ENCODE measurements around the gene MAST3. TPM values are rescaled to one million over a fixed set of nuclear protein-coding genes. Genes with fewer than 3 reads are reported as not detected.

MAST3 gene
- total RNA-seq, 2 experiments from 2014 or later = 31.0 to 35.8 TPM

GRCh38 chr19:18131841-18132596 is 34.4 kb downstream of the MAST3 start:
- Mint-ChIP-seq H3K9me3 (no peaks in the 10 kb centered on the region), H3K27me3 (no peaks in the 10 kb centered on the region), H3K4me1 (peaks cover 8% of the 10 kb centered on the region), H3K36me3 (ENCODE audit: low read depth) (peaks cover 39% of the 10 kb centered on the region), H3K4me3 (no peak overlapping the region), H3K27ac (no peak overlapping the region)
- no peak for DNase-seq
- POLR2A ChIA-PET = no interaction called here
- CTCF ChIA-PET = interaction anchor here (0.7 kb wide), 1 partner anchor 13 kb away, joined by 3 read pairs; no protein-coding TSS in a partner anchor

GRCh38 chr19:18135712-18136584 is 38.4 kb downstream of the MAST3 start:
- H3K36me3 Mint-ChIP-seq (ENCODE audit: low read depth) = peaks cover 41% of the 10 kb centered on the region
- DNase-seq = no peak
- no peaks in the 10 kb centered on the region for H3K4me1 Mint-ChIP-seq
- ChIA-PET POLR2A (no interaction called here), CTCF (interaction anchor here (1.9 kb wide), 1 partner anchor 9 kb away, joined by 5 read pairs; no protein-coding TSS in a partner anchor)
- no peak overlapping the region for H3K4me3 Mint-ChIP-seq
- no peaks in the 10 kb centered on the region for H3K9me3 Mint-ChIP-seq
- H3K27me3 Mint-ChIP-seq = no peaks in the 10 kb centered on the region
- peak overlapping the region; percentile 13 for H3K27ac Mint-ChIP-seq

GRCh38 chr19:18137242-18137641 is 39.7 kb downstream of the MAST3 start:
- no peaks in the 10 kb centered on the region for H3K4me1 Mint-ChIP-seq
- H3K9me3 Mint-ChIP-seq = no peaks in the 10 kb centered on the region
- H3K36me3 Mint-ChIP-seq (ENCODE audit: low read depth) = peaks cover 45% of the 10 kb centered on the region
- ChIA-PET CTCF (interaction anchor here (0.6 to 1.9 kb wide), 8 partner anchors 8 to 114 kb away, joined by 3 to 6 read pairs (median 4); no protein-coding TSS in a partner anchor), POLR2A (no interaction called here)
- H3K27me3 Mint-ChIP-seq = no peaks in the 10 kb centered on the region
- H3K27ac Mint-ChIP-seq = no peak overlapping the region
- no peak for DNase-seq
- no peak overlapping the region for H3K4me3 Mint-ChIP-seq

GRCh38 chr19:18137657-18138339 is 40.2 kb downstream of the MAST3 start:
- CTCF ChIA-PET = interaction anchor here (0.6 to 1.7 kb wide), 9 partner anchors 10 to 873 kb away, joined by 3 to 6 read pairs (median 4); no protein-coding TSS in a partner anchor
- Mint-ChIP-seq H3K4me1 (no peaks in the 10 kb centered on the region), H3K4me3 (no peak overlapping the region), H3K27ac (no peak overlapping the region), H3K9me3 (no peaks in the 10 kb centered on the region), H3K27me3 (no peaks in the 10 kb centered on the region), H3K36me3 (ENCODE audit: low read depth) (peaks cover 44% of the 10 kb centered on the region)
- no peak for DNase-seq
- POLR2A ChIA-PET = no interaction called here

GRCh38 chr19:18140473-18140872 is 42.9 kb downstream of the MAST3 start:
- Mint-ChIP-seq H3K9me3 (no peaks in the 10 kb centered on the region), H3K4me3 (no peak overlapping the region), H3K4me1 (no peaks in the 10 kb centered on the region), H3K27me3 (no peaks in the 10 kb centered on the region), H3K36me3 (ENCODE audit: low read depth) (peaks cover 47% of the 10 kb centered on the region), H3K27ac (no peak overlapping the region)
- POLR2A ChIA-PET = no interaction called here
- no peak for DNase-seq
- CTCF ChIA-PET = interaction anchor here (0.6 to 3.0 kb wide), 3 partner anchors 11 to 29 kb away, joined by 3 to 18 read pairs (median 4); partner anchors contain the start of gene PIK3R2

GRCh38 chr19:18141031-18141430 is 43.5 kb downstream of the MAST3 start:
- no peak for DNase-seq
- H3K4me1 Mint-ChIP-seq = no peaks in the 10 kb centered on the region
- H3K4me3 Mint-ChIP-seq = no peak overlapping the region
- H3K36me3 Mint-ChIP-seq (ENCODE audit: low read depth) = peaks cover 45% of the 10 kb centered on the region
- no peaks in the 10 kb centered on the region for H3K9me3 Mint-ChIP-seq
- ChIA-PET CTCF (interaction anchor here (0.8 to 3.0 kb wide), 3 partner anchors 10 to 195 kb away, joined by 3 to 18 read pairs (median 4); partner anchors contain the start of gene PIK3R2), POLR2A (interaction anchor here (0.7 kb wide), 1 partner anchor 10 kb away, joined by 3 read pairs; no protein-coding TSS in a partner anchor)
- no peak overlapping the region for H3K27ac Mint-ChIP-seq
- no peaks in the 10 kb centered on the region for H3K27me3 Mint-ChIP-seq

GRCh38 chr19:18143902-18144301 is 46.3 kb downstream of the MAST3 start:
- no peak for DNase-seq
- H3K4me1 Mint-ChIP-seq = no peaks in the 10 kb centered on the region
- no peaks in the 10 kb centered on the region for H3K27me3 Mint-ChIP-seq
- H3K27ac Mint-ChIP-seq = no peak overlapping the region
- no peaks in the 10 kb centered on the region for H3K9me3 Mint-ChIP-seq
- no peak overlapping the region for H3K4me3 Mint-ChIP-seq
- peaks cover 53% of the 10 kb centered on the region for H3K36me3 Mint-ChIP-seq (ENCODE audit: low read depth)
- ChIA-PET POLR2A (no interaction called here), CTCF (interaction anchor here (1.5 kb wide), 1 partner anchor 10 kb away, joined by 4 read pairs; no protein-coding TSS in a partner anchor)

GRCh38 chr19:18144361-18144760 is 46.8 kb downstream of the MAST3 start:
- ChIA-PET POLR2A (interaction anchor here (0.7 kb wide), 1 partner anchor 59 kb away, joined by 4 read pairs; no protein-coding TSS in a partner anchor), CTCF (interaction anchor here (1.4 to 1.5 kb wide), 2 partner anchors 8 to 10 kb away, joined by 4 to 5 read pairs; no protein-coding TSS in a partner anchor)
- Mint-ChIP-seq H3K27me3 (no peaks in the 10 kb centered on the region), H3K4me1 (no peaks in the 10 kb centered on the region), H3K4me3 (no peak overlapping the region), H3K36me3 (ENCODE audit: low read depth) (peaks cover 52% of the 10 kb centered on the region), H3K9me3 (no peaks in the 10 kb centered on the region), H3K27ac (no peak overlapping the region)
- DNase-seq = no peak

GRCh38 chr19:18144906-18145305 is 47.3 kb downstream of the MAST3 start:
- ChIA-PET POLR2A (interaction anchor here (0.7 kb wide), 1 partner anchor 59 kb away, joined by 4 read pairs; no protein-coding TSS in a partner anchor), CTCF (interaction anchor here (1.0 to 1.5 kb wide), 3 partner anchors 9 to 16 kb away, joined by 3 to 5 read pairs (median 4); no protein-coding TSS in a partner anchor)
- Mint-ChIP-seq H3K36me3 (ENCODE audit: low read depth) (peaks cover 50% of the 10 kb centered on the region), H3K27ac (peak overlapping the region; percentile 31), H3K4me3 (no peak overlapping the region), H3K9me3 (no peaks in the 10 kb centered on the region), H3K4me1 (no peaks in the 10 kb centered on the region), H3K27me3 (no peaks in the 10 kb centered on the region)
- DNase-seq = no peak

GRCh38 chr19:18145391-18145999 is 47.9 kb downstream of the MAST3 start:
- H3K4me1 Mint-ChIP-seq = peaks cover 3% of the 10 kb centered on the region
- POLR2A ChIA-PET = no interaction called here

GRCh38 chr19:18147396-18147795 is 49.8 kb downstream of the MAST3 start:
- Mint-ChIP-seq H3K27me3 (no peaks in the 10 kb centered on the region), H3K4me3 (no peak overlapping the region), H3K9me3 (no peaks in the 10 kb centered on the region), H3K36me3 (ENCODE audit: low read depth) (peaks cover 40% of the 10 kb centered on the region), H3K4me1 (peaks cover 17% of the 10 kb centered on the region), H3K27ac (peak overlapping the region; percentile 31)
- POLR2A ChIA-PET = no interaction called here
- no peak for DNase-seq
- CTCF ChIA-PET = no interaction called here

More at GRCh38 chr19:18145391-18145999, 47.9 kb downstream of the MAST3 start:
- H3K9me3 Mint-ChIP-seq = no peaks in the 10 kb centered on the region
- H3K27me3 Mint-ChIP-seq = no peaks in the 10 kb centered on the region
- peak overlapping the region; percentile 31 for H3K27ac Mint-ChIP-seq
- no peak for DNase-seq
- H3K4me3 Mint-ChIP-seq = no peak overlapping the region
- CTCF ChIA-PET = interaction anchor here (1.0 to 1.4 kb wide), 2 partner anchors 9 to 15 kb away, joined by 3 to 5 read pairs; no protein-coding TSS in a partner anchor
- peaks cover 49% of the 10 kb centered on the region for H3K36me3 Mint-ChIP-seq (ENCODE audit: low read depth)

GRCh38 chr19:18149596-18149975 is 52.0 kb downstream of the MAST3 start:
- CTCF ChIA-PET = no interaction called here
- POLR2A ChIA-PET = no interaction called here
- no peaks in the 10 kb centered on the region for H3K9me3 Mint-ChIP-seq
- H3K27me3 Mint-ChIP-seq = no peaks in the 10 kb centered on the region
- no peak overlapping the region for H3K4me3 Mint-ChIP-seq
- H3K27ac Mint-ChIP-seq = no peak overlapping the region
- DNase-seq = no peak
- H3K4me1 Mint-ChIP-seq = peaks cover 26% of the 10 kb centered on the region
- peaks cover 28% of the 10 kb centered on the region for H3K36me3 Mint-ChIP-seq (ENCODE audit: low read depth)
